ENCODE measurements around the gene SPOP.

DNA sequence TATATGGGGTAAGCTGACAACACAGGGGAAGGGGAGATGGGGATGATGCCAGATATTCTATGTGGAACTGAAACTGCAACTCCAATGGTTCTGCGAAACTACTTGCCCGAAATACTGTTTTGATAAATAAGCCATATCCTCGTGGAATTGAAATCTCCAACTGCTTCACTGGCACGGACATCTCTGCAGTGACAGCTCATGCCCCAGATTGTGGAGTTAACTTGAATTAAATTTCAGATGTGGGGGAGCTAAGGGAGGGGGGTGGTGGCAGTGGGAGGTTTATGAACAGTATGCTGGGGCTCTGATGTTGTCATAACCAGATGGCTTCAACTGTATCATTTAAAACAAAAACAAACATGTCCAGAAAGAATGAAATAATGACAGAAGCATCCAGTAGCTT lies 80.5 kb downstream of the SPOP start:
- no peak for TF ChIP-seq POLR2A (IDR thresholded peaks at IDR 0.05)
- no peak for TF ChIP-seq CTCF (IDR thresholded peaks at IDR 0.05 in 4 of 5, conservative IDR thresholded peaks at IDR 0.05 in 1 of 5)

Data from gastrocnemius medialis (tissue), 4 donors.